AG09309 (cell line): ENCODE results near the gene LIPJ.

Experiments
- DNase-seq: peaks from one replicate; pipeline ENCODE4 v3.0.0-alpha.2; 2010; ENCODE audit warnings: low read depth
- H3K4me3 ChIP-seq: 2 replicates; pipeline ENCODE4 v1.5.1; 2011; ENCODE audit warnings: mild to moderate bottlenecking, low read depth, low read length, moderate library complexity; ENCODE audit not compliant: control insufficient read depth
- TF ChIP-seq, protein P1 (sequence below): IDR thresholded peaks from 2 replicates; pipeline ENCODE4 v1.5.1; 2011; ENCODE audit warnings: mild to moderate bottlenecking, low read depth, low read length, inconsistent platforms; ENCODE audit not compliant: insufficient read depth, control insufficient read depth; ENCODE audit errors: missing control alignments

The LIPJ gene, protein sequence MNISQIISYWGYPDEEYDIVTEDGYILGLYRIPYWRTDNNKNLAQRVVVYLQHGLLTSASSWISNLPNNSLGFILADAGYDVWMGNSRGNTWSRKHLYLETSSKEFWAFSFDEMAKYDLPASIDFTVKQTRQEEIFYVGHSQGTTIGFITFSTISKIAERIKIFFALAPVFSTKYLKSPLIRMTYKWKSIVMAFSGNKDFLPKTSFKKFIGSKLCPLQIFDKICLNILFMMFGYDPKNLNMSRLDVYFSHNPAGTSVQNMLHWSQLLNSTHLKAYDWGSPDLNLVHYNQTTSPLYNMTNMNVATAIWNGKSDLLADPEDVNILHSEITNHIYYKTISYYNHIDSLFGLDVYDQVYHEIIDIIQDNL

DNA sequence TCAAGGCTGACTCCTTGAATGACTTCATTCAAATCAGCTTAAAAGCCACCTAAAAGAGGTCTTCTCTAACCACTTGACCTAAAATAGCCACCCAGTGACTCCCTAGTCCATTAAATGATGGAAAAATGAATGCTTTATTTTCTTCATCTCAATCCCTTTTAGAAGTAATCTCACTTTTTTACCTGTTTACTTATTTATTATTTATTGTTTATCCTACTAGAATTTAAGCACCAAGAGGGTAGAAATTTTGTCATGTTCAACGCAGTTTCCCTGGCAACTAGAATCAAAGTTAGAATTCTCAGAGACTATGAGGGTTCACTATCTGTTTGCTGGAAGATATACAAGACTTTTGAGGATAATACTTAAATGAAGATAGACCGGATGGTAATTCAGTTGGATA, at the start of gene LIPJ:
Gene LIPJ (plus strand): TSS at position 301 of the 400 bp plus-strand sequence. CDS start 3,926 bp downstream, outside the sequence.
- TF ChIP-seq, protein P1, sequence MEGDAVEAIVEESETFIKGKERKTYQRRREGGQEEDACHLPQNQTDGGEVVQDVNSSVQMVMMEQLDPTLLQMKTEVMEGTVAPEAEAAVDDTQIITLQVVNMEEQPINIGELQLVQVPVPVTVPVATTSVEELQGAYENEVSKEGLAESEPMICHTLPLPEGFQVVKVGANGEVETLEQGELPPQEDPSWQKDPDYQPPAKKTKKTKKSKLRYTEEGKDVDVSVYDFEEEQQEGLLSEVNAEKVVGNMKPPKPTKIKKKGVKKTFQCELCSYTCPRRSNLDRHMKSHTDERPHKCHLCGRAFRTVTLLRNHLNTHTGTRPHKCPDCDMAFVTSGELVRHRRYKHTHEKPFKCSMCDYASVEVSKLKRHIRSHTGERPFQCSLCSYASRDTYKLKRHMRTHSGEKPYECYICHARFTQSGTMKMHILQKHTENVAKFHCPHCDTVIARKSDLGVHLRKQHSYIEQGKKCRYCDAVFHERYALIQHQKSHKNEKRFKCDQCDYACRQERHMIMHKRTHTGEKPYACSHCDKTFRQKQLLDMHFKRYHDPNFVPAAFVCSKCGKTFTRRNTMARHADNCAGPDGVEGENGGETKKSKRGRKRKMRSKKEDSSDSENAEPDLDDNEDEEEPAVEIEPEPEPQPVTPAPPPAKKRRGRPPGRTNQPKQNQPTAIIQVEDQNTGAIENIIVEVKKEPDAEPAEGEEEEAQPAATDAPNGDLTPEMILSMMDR, result no peak

DNA sequence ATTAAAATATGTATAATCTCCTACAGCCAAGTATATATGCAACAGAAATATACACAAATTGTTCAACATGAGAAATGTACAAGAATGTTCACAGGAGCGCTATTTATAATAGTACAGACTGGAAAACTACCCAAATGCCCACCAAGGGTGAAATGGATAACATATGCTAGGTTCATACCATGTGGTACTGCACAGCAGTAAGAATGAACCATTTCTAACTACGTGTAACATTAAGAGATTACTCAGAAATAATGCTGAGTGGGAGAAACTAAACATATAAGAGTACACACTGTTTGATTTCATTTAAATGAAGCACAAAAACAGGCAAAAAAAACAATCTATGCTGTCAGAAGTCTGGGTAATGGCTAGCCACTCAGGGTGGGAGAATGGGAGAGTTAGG, 49.2 kb upstream of the LIPJ start:
- TF ChIP-seq, protein P1, result no peak
- no peak overlapping the region for H3K4me3 ChIP-seq
- no peak for DNase-seq

More for the DNA sequence above, at the start of gene LIPJ:
- no peak within 1 kb of the TSS for H3K4me3 ChIP-seq
- no peak for DNase-seq

DNA sequence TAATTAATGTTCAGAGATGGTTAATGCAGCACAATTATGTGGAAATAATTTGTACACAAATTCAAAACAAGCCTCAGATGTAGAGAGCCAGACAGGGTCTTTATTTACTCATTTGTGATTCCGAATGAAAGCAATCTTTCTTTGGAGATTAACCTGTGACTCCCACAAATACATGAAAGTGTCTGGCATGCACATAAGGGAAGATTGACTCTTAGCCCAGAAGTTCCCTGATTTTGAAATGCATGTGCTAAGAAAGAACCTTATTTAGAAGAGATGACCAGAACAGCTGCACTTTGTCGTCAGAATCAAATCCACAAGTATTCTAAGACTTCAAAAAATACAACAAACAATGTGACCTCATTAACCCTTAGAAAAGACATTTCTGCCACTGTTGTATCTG, 48.5 kb upstream of the LIPJ start:
- H3K4me3 ChIP-seq, result no peak overlapping the region
- DNase-seq, result peak; percentile 28
- TF ChIP-seq, protein P1, result no peak

DNA sequence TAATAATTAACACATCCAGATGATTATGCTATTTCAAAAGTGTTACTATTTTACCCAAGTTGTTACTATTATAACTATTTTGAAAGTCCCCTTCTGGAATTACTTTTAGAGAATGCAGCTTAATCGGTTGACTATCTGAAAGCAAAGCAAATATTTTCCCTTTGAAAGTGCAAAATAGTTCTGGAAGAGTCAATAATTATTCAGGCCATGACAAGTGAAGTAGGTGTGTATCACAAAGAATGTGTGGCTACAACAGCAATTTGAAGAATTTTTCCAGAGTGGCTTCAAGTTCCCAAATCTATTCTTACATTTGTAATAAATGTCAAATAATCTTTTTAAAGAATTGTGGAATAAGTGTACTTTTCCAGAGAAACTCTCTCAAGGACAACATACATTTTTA, 46.2 kb upstream of the LIPJ start:
- no peak overlapping the region for H3K4me3 ChIP-seq
- TF ChIP-seq, protein P1, result no peak
- DNase-seq, result no peak

DNA sequence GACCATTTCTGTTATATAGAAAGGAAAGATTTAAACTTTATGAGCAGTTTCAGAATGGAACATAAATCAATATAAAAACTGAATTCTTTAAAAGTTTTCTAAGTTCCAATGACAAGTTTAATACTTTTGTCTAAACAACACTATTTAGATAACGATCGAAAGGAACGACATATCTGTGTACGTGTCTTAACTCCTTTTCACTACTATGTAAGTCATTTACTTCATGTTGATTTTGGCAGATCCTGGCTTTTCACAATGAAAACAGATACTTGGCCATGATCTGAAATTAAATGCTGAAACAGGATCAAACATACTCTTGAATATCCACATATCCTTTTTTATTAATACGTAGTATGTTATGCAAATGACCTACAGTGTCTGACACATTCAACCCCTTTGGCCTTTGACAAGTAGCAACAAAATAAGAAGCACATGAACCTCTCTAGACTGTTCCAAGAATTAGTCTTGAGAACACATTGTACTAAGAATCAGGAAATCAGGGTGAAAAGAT, 45.4 kb upstream of the LIPJ start:
- TF ChIP-seq, protein P1, result no peak
- no peak overlapping the region for H3K4me3 ChIP-seq
- DNase-seq, result no peak

DNA sequence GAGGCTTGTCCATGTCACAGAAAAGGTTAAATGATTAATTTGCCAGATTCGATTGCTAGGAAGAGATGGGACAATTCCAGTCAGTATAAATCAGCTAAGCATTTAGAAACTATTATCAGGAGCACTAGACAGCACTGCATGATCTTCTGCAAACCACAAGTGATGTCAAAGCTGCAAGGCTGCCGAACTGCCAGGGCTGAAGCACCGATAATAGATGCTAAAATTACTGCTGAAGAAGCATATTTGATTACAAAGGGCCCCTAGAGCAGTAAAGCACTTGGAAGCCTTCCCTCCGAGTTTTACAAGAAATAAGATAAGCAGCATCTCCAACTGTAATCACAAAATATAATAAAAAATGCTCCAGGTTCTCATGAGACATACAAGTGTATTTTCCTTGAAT, 44.0 kb upstream of the LIPJ start:
- DNase-seq, result no peak
- TF ChIP-seq, protein P1, result no peak
- no peak overlapping the region for H3K4me3 ChIP-seq
